ENCODE measurements around the gene XRCC3. TPM values are rescaled to one million over a fixed set of nuclear protein-coding genes. Genes with fewer than 3 reads are reported as not detected.

XRCC3 gene
- total RNA-seq, 1 experiment from 2014 or later, result 77.9 TPM

DNA sequence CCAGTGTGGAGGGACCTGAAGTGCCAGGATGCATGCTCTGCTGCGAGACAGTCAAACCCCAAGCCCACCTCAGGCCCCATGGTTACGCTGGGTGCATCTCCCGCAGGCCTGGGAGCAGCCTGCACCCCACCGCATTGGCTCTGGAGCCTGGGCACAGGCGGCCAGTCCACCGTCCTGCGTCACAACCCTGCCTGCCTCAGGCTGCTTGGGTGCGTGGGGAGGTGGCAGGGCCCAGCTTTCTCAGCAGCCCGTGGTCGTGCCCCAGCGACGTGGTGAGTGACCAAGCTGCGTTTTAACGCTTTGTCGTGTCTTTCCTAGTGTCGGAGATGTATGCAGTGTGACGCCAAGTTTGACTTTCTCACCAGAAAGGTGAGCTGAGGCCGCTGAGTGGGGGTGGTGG, 11.2 kb upstream of the XRCC3 start:
- DNase-seq (ENCODE audit: low read depth), result no peak

DNA sequence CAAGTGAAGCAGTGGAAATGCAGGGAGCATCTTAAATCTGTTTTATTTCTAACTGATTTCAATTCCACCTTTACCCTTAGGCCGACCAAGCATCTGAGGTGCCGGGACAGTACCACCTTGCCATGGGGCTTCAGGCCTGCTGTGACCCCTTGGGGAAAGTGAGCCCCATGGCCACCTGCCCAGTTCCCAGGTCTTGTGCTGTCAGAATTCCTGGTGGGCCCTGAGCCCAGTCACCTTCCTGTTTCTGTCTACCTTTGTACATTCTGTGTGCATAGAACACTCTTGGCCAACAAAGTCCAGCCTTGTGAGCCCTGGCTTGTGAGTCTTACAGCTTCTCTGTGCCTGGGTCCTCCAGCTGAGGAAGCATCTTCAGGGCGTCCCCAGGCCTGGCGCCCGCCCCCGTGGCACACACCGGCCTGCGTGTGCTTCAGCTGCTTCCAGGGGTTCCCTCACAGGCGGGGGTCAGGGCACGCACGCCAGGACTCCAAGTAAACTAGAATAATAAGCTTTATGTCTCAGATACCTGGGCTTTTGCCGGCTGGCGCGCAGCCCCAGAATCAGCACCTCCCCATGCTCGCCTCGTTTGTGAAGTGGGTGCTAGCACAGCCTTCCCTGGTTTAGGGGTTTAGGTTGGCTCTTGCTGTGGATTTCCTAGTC, 10.6 kb upstream of the XRCC3 start:
- no peak for DNase-seq (ENCODE audit: low read depth)

DNA sequence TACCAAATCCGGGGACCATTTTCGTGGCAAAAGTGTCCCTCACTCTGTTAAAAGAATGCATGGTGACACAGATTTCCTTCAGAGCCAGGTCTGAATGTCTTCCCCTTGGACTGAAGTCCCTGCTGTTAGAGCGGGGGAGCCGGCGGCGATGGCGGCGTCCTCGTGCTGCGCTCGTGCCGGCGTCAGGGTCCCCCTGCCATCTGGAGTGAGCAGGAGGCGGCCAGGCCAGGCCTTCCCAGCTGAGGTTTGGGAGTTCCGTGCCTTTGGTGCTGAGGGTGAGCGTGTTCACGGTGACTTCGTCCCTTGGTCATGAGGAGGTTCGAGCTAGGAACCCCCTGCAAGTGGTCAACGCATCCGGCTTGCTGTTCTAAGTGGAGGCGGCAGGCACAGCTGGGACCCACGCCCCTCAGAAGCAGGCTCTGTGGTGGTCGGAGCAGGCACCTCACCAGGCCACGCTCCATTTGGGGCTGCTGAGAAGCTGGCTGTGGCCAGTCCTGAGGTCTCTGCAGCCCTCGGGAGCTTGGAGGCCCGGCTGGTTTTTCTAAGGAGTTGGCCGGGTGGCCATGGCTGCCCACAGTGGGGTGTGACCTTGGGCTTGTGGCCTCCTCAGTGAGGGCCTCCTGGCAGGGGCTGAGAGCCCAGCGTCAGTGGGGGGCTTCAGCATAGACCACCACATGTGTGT, 9.9 kb upstream of the XRCC3 start:
- DNase-seq (ENCODE audit: low read depth), result no peak

DNA sequence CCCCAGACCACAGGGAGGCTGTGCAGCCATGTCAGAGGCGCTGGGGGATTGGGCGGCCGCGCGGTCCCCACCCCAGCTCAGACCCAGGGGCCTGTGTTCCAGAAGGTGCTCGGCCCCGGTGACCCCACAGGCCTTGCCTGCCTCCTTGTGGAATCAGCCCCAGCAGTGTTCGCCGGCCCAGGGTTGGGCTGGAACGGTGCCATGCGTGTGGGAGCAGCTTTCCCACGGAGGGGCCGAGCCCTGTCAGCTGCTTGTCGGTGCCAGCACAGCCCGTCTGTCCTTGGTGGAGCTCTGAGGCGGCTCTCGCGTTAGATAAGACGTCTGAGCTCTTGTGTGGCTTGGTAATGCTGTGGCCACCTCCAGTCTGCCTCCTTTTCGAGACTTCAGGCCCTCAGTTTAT, 8.9 kb upstream of the XRCC3 start:
- no peak for DNase-seq (ENCODE audit: low read depth)

DNA sequence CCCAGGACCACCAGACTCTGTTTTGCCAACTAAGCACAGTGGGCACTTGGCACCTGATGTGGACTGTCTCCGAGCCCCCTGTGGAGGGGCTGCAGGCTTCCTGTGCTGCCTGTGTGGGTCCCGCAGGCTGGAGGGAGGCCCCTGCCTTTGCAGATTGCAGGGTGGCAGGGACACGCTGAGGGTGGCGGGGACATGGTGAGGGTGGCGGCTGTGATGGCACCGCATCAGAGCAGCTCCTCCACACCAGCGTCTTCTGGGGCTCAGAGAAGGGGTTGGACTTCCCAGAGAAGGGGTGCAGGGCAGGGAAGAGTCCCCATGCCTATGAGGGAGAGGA, 8.5 kb upstream of the XRCC3 start:
- no peak for DNase-seq (ENCODE audit: low read depth)

DNA sequence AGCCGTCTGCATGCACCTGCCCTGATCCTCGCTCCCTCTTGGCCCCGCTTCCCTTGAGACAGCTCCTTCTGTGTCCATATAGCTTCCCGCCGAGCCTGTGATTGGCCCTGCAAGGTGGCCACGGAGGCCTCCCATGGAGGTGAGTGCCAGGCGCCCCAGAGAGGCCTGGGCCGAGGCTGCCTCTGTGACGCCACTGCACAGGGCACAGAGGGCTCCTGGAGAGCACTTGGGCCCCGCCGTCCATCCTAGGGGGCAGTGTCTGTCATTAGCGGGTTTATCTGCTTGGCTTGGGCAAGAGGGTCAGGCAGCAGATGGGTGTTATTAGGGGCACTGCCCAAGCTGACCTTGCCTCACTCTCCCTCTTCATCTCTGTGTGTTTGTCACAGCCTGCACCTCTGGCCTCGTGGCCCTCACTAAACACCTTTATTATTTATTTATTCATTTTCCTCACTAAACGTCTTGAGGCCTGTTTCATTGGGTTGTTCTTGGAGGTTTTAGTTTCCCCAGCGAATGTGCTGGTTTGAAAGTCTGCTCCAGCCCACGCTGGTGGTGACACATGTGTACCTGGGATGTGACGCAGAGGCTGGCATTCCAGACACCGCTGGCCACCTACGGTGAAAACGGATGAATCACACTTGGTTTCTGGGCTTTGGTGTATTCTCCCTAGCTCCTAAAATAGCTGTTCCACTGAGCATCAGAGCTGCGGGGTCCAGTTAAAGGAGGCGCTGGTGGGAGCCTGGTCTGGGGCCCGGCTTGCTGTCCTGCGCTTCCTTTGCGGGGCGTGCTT, 6.3 kb upstream of the XRCC3 start:
- peak; percentile 83 for DNase-seq (ENCODE audit: low read depth)

DNA sequence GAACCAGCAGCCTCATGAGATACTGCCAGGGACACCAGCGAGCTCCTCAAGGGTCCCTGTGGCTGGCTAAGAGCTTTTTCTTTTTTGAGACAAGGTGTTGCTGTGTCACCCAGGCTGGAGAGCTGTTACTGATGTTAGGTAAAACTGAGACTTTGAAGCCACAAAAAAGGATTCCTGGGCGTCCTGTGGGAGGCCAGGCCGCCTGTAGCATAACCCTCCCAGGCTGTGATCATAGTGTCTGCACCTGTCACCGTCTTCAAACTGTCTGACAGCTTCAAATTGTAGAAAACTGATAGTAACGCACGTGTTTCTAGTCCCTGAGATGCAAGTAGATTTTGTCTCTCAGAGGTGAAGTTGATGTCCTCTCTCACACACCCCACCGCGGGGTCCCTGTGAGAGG, 4.5 kb upstream of the XRCC3 start:
- DNase-seq (ENCODE audit: low read depth), result no peak

DNA sequence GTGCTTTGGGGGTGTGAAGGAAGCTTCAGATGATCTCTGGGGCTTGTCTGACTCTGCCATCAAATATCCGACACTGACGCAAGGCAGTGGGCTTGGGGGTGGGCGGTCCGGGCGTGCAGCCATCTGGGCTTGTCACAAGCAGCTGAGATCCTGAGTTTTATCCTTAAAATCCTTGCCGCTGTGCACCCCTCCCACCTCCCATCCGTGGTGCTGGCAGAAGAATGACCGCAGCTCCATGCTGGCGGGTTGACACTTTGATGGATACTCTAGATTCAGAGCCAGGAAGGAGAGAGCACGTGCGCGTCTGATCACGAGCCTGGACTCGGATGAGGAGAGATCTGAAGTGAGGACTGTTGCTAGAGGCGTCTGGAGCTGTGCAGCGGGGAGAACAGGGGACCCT, 3.3 kb upstream of the XRCC3 start:
- DNase-seq (ENCODE audit: low read depth), result no peak

DNA sequence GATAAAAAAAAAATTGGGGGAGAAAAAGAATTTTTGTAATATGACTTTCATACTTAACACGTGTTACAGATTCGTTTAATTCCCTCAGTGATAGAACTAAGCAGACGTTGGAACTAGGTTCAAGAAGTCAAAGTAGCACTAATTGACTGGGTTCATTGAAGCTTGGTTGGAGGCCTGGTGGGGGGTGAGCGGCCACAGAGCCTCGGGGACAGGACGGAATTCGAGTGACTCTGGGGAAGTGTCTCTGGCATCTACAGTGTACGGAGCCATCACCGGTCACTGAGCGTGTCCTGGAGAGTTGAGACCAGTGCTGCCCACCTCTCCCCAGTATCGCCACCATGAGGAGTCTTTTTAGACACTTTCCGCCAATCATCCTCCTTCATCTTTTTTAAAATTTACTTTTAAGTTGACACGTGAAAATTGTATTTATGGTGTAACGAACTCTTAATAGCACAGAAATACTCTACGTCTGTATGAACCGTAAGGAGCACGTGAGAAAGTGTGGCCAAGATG, 1.7 kb upstream of the XRCC3 start:
- DNase-seq (ENCODE audit: low read depth), result no peak

DNA sequence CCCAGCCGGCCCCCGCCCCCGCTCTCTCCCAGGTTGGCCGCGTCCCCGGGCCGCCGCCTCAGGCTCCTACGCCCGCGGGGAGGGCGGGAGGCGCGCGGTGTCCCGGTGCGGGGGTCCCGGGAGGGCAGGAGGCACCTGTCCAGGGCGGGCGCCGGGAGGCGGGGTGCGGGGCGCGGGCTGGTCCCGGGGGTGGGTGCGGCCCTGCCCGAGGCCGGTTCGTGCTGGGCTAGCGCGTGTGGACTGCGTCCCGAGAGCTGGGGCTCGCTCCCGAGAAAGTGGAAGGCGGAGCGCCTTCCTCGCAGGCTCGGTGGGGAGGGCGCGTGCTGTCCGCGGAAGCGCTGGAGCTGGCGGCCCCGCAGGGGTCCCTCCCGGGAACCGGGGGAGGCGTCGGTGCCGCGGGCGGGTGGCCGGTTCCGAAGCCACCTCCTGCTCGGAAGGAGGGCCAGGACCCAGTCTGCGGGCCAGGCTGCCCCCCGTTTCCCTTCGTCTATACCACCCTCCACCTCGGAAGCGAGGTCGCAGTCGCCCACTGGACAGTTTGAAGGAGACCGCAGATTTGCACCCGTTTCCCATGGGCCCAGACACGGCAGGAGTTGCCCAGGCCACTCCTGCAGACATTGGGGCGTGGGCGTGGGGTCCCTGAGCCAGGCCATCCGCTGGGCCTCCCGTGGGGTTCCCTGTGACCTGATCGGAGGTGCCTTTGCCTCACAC, 995 bp upstream of the XRCC3 start:
- DNase-seq (ENCODE audit: low read depth), result no peak

DNA sequence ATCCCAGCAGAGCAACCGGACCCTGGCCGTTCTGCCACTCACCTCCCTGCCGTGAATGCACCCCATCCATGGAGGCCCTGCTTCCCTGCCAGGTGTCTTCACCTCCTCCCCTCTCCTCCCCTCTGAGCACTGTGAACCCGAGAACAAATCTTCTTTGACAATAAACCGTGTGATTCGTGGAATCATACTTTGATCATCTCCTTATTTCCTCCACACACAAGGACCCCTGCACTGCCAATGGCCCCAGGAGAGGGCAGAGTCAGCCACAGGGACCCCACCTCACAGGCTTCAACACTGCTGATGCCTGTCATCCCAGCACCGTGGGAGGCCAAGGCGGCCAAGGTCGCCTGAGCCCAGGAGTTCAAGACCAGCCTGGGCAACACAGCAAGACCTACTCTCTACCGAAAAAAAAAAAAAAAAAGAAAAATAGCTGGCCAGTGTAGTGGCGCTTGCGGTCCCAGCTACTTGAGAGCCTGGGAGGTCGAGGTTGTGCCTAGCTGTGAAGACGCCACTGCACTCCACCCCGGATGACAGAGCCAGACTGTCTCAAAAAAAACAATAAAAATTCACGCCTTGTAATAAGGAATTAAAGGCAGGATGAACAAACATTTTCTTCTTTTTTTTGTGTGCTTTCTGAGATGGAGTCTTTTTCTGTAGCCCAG, 1.1 kb downstream of the XRCC3 start:
- DNase-seq (ENCODE audit: low read depth), result no peak

DNA sequence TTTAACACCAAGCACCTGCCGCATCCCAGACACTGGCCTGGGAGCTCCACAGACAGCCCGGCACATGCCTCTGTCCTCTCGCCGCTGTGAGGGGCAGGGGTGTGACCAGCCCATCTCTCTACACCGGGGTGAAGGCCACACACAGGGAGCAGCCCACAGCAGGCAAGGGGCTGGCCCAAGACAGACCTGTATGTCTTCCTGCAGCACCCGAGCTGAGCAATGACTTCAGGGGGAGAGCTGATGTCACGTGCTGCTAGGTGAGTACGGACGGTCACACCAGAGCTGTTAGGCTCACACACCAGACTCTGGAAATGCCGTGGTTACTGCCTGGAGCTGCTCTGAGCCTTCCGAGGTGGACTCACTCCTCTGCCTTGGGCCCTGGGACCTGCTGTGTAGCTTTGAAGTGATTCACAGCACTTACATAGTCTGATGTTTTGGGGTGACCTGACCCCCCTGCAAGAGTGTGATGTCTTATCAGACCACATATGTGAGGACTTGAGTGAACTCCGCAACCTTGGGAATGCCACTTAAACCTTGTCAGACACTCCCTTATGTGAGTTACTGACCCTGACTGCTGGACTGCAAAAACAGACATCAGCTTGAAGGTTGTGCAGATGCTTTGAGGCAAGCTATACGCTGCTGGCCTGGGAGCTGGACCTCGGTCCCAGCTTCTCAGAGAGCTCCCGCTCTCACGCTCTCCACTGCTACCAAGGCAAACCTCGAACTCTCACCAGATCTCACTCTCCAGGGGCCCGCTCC, 1.8 kb downstream of the XRCC3 start:
- no peak for DNase-seq (ENCODE audit: low read depth)

DNA sequence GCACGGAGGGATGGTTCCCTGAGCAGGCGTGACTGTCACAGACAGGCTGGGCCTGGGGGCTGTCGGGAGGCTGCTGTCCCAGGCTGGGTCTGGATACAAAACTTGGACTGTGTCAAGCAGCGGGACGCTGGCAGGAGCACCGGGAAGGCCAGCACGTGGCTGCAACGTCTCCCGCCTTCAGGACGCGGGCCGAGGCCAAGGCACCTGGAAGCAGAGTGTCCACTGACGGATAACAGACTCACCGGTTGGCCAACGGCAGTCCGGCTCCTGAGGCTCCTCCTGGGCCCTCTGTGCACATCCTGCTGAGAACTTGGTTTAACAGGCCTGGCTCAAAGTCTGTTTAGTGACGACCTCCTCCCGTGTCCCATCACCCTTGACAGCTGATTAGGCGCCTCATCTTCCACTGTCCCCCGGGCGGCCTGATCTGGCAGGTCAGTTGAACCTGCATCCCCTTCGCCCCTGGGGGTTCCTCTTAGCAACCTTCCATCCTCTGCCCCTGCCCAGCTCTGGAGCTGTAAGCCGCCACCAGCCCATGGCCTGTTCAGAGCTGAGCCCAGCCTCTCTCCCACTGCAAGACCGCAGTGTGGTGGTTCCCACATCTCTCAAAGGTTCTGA, 2.5 kb downstream of the XRCC3 start:
- no peak for DNase-seq (ENCODE audit: low read depth)

DNA sequence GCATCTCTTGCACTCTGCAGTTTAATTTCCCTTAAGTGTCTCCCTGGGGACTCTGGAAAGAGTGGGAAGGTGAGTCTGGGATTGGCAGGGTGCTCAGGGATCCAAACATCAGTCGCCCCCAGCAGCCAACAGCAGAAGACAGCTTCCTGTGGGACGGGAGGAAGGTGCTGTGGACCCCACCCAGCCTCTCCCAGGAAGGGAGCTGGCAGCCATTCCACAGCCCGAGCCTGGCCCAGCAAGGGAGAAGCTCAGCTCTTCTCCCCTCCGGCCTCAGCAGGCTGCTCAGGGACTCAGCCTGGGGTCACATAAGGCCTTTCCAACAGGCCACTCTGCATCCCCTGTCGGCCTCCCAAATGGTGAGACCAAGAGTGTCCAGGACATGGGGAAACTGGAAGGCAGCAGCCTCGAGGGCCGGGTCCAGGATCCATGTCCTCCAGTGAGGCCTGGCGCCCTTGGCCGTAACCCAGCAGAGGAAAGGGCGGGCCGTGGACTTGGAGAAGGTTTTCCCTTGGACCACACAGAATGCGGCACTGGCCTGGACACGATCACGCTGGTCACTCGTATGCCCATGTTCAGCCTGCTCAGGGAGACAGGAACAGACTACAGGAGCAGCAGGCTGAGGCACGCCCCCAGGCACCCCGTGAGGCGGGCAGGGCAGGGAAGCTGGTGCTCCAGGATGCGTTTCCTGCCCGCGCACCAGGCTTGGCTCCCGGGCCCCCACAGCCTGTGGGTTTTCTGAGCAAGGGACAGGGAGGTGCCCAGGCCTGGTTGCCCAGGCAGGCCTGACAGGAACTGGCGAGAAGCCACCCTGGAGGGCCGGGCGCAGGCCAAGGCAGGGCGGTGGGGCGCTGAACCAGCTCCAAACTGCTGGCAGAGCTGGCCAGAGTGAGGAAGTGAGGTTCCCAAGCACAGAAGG, 3.5 kb downstream of the XRCC3 start:
- no peak for DNase-seq (ENCODE audit: low read depth)

DNA sequence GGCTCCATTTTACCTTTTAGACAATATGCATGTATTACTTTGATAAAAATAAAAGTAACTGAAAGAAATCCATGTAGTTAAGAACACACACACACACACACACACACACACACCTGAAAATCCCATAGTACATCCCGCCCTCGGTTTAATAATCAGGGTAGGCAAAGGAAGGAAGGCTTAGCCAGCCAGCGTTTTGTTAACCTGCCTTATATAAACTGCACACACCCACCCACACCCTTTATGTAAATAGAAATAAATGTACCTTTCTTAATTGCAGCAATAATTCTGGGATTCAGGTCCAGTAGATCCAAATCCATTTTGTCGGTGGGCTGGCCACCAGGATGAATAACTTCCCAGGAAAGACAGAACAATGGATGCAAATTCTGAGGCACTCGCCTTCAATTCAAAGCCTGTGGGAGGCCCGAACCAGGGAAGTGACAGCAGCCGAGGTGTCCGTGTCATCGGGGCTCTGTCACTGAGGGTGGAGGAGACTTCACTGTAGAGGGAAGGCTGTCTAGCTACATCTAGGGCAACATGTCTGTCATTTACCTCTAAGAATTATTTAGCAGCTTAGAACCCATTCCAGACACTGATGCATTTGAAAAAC, 4.4 kb downstream of the XRCC3 start:
- no peak for DNase-seq (ENCODE audit: low read depth)

DNA sequence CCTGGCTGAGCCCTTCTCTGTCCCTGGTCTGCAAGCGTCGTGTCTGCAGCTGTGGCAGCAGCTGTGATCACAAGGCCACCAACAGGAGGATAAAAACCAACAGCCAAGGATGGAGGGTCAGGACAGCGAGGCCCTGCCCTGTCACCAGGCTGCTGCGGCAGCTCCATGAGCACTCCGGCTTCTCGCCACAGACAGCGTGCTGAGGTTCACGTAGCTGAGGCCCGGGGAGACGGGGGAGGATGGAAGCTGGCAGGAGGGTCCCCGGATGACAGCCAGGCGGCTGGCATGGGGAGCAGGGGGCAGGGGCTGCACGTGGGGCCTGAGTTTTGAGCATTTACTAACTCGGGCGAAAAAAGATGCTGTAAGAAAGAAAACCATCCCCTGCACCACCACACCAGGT, 5.4 kb downstream of the XRCC3 start:
- no peak for DNase-seq (ENCODE audit: low read depth)

DNA sequence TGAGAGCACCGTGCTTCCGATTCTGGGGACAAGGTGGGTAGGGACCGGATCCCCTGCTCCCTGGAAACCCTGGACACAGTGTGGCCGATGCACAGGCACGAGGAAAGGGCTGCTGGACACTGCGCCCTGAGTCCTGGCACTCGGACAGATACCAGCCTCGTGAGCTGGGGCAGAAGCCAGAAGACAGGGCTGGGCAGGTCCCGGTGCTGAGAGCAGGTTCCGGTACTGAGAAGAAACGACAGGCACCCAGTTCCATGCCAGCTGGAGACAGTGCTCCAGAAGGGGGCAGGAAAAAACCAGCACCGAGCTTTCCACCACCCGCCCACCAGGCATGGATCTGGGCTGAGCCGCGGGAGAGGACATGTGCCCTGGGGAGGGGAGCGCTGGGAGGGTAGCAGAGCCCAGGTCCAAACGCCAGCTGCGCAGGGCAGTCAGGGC, 6.5 kb downstream of the XRCC3 start:
- no peak for DNase-seq (ENCODE audit: low read depth)
